HG03354 (cell line): ENCODE measurements around the gene VENTX.

Experiments
- ATAC-seq: cut with Tn5 transposase; IDR thresholded peaks from one replicate; pipeline ENCODE4 v1.9.1; 2021; ENCODE audit warnings: mild to moderate bottlenecking; ENCODE audit not compliant: unreplicated experiment, poor library complexity, severe bottlenecking

The VENTX gene, protein sequence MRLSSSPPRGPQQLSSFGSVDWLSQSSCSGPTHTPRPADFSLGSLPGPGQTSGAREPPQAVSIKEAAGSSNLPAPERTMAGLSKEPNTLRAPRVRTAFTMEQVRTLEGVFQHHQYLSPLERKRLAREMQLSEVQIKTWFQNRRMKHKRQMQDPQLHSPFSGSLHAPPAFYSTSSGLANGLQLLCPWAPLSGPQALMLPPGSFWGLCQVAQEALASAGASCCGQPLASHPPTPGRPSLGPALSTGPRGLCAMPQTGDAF

DNA sequence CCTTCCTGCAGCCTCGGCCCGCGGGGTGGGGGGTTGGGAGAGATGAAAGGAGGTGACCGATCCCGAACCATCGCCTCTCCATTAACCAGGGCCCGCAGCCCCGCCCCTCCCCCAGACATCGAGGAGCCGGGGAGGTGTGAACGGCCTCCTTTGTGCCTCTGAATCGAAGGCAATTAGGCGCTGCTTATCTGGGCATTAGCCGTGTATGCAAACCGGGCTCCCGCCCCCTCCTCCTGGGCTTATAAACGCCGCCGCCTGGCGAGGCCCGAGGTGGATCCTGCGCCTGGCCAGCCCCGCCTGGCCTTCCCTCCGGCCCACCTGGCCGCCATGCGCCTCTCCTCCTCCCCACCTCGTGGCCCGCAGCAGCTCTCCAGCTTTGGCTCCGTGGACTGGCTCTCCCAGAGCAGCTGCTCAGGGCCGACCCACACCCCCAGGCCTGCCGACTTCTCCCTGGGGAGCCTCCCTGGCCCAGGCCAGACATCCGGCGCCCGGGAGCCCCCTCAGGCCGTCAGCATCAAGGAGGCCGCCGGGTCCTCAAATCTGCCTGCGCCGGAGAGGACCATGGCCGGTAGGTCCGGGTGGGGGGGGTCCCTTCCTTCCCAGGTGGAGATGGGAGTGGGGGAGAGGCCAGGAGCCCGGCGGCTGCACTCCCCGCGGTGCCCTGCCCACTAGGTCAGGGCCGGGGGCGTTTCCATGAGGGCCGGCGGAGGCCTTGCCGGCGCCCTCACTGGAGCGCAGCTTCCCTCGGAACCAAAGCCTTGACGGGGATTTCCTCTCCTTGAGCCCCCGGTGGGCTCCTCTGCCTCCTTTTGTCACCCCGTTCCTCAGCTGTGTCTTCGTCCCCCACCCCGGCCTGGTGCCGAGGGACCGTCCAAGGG lies at the start of gene VENTX:
Gene VENTX (plus strand): TSS at position 268 of the 878 bp plus-strand sequence. CDS start 60 bp downstream, at position 328.
- no peak for ATAC-seq

- ATAC-seq: no peak
Measured at GRCh38 chr10:133187906-133188681, 49.6 kb upstream of the VENTX start.

- no peak for ATAC-seq
Measured at GRCh38 chr10:133189256-133189655, 48.4 kb upstream of the VENTX start.

DNA sequence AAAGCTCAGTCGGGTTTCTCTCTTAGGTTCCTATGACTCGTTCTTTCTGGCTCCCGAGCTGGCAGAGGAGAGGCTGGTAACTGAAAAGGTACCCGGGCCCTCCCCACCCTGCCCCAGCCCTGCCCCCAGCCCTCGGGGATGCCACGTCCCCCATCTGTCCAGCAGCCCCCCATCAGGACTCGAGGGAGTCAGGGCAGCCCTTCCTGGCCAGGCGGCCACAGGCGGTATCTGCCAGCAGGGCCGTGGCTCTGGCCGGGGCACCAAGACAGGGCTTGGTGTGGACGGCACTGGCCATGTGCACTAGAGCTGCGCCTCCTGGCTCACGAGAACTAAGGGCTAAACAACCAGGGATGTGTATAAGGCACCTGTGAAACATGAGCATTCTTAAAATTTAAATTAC lies 47.9 kb upstream of the VENTX start:
- no peak for ATAC-seq

- ATAC-seq: no peak
Measured at GRCh38 chr10:133190225-133190624, 47.4 kb upstream of the VENTX start.

GRCh38 chr10:133191651-133192050 lies 46.0 kb upstream of the VENTX start:
- ATAC-seq: no peak

- no peak for ATAC-seq
Measured at GRCh38 chr10:133194151-133194550, 43.5 kb upstream of the VENTX start.

- ATAC-seq: no peak
Measured at GRCh38 chr10:133195096-133195495, 42.6 kb upstream of the VENTX start.

DNA sequence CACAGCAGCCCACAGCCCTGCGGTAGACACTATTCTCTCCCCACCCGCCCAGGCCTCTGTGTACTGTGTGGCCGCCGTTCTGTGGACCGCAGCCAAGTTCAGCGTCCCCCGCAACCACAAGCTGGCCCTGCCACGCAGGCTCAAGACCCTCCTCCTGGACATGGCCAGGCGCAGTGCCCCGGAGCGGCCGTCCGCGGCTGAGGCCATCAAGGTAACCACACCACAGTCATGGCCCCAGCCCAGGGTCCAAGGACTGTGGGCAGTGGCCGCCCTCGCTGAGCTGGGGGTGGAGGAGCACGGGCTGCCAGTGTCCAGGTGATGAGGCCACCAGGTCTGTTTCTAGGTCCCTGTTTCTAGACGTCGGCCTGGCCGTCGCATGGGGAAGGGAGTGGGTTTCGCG lies 42.0 kb upstream of the VENTX start:
- no peak for ATAC-seq

GRCh38 chr10:133196221-133196915 lies 41.3 kb upstream of the VENTX start:
- ATAC-seq: no peak

- ATAC-seq: no peak
Measured at GRCh38 chr10:133196936-133197758, 40.5 kb upstream of the VENTX start.

GRCh38 chr10:133197786-133198185 lies 39.9 kb upstream of the VENTX start:
- ATAC-seq: no peak

DNA sequence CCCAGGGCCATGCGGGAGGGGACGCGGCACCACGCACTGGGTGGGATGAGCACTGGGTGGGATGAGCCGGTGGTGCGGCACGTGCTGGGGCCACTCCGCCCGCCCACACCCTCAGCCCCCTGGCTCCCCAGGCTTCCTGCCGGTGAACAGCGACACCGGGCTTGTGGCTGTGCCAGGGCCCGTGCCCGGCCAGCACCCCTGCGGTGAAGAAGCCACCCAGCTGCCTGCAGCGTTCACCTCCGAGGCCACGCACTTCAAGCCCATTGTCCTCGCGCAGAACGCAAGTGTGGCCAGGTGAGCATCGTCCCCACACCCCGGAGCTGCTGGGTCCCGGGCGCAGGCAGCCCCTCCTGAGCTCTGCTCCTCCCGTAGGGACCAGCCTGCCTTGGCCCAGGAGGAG lies 39.4 kb upstream of the VENTX start:
- ATAC-seq: no peak

- ATAC-seq: no peak
Measured at GRCh38 chr10:133198621-133199487, 38.8 kb upstream of the VENTX start.

DNA sequence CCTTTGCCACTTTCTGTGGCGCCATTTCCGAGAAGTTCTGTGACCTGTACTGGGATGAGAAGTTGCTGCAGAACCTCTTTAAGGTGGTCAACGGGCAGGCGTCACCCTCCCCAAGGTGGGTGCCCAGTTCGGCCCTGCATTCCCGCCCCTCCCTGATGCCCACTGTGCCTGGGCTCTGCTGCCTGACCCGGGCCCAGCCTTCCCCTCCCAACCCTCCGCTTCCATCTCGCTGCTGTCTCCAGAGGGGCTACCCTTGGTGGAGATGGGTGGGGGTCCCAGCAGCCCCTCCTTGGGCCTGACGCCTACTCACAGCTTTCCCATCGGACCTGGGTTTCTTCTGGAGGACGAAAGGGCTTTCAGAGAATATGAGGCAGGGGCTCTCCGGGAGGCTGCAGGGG lies 38.2 kb upstream of the VENTX start:
- no peak for ATAC-seq

DNA sequence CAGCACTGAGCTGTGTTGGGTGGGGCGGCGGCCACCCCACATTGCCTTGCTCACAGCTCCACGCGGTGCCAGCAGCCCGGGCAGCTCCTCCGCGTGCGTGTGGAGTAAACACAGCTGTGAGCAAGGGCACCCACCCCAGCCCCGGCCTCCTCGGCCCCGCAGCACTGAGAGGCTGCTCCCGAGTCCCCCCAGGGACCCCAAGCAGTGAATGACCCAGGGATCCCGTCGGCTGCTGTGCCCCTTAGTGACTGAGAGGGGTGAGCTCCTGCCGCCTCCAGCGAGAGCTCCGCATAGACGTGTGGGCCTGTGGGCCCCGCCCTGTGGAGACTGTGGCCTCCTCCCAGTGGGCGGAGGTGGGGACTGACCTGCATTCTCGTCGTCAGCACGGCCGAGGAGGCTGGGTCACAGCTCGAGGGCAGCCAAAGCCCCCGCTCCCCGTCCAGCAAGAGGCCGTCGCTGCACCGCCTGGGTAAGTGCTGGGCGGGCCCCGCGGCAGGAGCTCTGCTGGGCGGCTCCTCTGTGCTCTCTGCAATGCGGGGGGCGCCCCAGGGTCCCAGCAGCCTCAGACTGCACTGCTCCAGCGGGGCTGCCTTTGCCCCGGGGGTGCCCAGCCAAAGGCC lies 37.6 kb upstream of the VENTX start:
- no peak for ATAC-seq

GRCh38 chr10:133200621-133201031 lies 37.0 kb upstream of the VENTX start:
- ATAC-seq: no peak
